Thyroid gland (tissue), 4 donors: ENCODE measurements around the gene SLC25A33. TPM values are rescaled to one million over a fixed set of nuclear protein-coding genes. Genes with fewer than 3 reads are reported as not detected.
A peak's percentile ranks its signal among the peaks of the same experiment; 100 is the strongest.
"Not testable (repeated sequence)": the region's sequence is repeated elsewhere in the genome, so short reads cannot be mapped to it uniquely, and the experiment has no call there.

Source experiments
- DNase-seq, 2 donors: peaks; one replicate each; pipeline ENCODE4 v3.0.0-alpha.2; 2019
- H3K27ac ChIP-seq, 3 donors: fragments of 200-600 bp; sonication (generic); 1 replicate in 2 of 3; 2 replicates in 1 of 3; pipeline ENCODE4 v1.5.1; 2016 to 2019; ENCODE audit warnings: mild to moderate bottlenecking in 1 of 3, moderate library complexity in 1 of 3
- H3K27me3 ChIP-seq: fragments of 200-600 bp; sonication (generic); one replicate; pipeline ENCODE4 v1.5.1; 2019
- H3K36me3 ChIP-seq, 2 donors: fragments of 200-600 bp; sonication (generic); one replicate each; pipeline ENCODE4 v1.5.1; 2016 to 2019
- H3K4me1 ChIP-seq, 2 donors: fragments of 200-600 bp; sonication (generic); one replicate each; pipeline ENCODE4 v1.5.1; 2017 to 2019
- H3K4me3 ChIP-seq, 3 donors: fragments of 200-600 bp; sonication (generic); replicated peaks in 1 of 3; 1 replicate in 2 of 3; 2 replicates in 1 of 3; pipeline ENCODE4 v1.5.1; 2016; ENCODE audit warnings: mild to moderate bottlenecking in 1 of 3
- H3K9me3 ChIP-seq: fragments of 200-600 bp; sonication (generic); one replicate; pipeline ENCODE4 v1.5.1; 2017
- POLR2A ChIP-seq, 2 donors: fragments of 450-650 bp; IDR thresholded peaks; one replicate each; pipeline ENCODE4 v1.6.1; 2017; ENCODE audit warnings: antibody characterized with exemption in 2 of 2, mild to moderate bottlenecking in 2 of 2, moderate library complexity in 1 of 2
- WGBS, 2 donors: methylation state at CpG; one replicate each; pipeline ENCODE4 v1.1.5; 2017; 5-methylcytosine and 5-hydroxymethylcytosine counted together
- intact Hi-C: fragments of 100-400 bp; cut with DNase I; formaldehyde crosslinking; loops from one replicate; pipeline ENCODE4 v1.15.1; 2023
- total RNA-seq, 4 donors: library from RNA; depleted of rRNA; stranded (reverse); fragments of >200 nt; gene quantifications; one replicate each; pipeline ENCODE4 v1.2.3, GENCODE V29; 2016
- TF ChIP-seq, protein P1 (sequence below), 6 experiments: fragments of 200-600 bp in 3 of 6; fragments of 450-650 bp in 3 of 6; sonication (generic) in 3 of 6; IDR thresholded peaks; one replicate each; pipeline ENCODE4 v1.5.1; 2016 to 2019; ENCODE audit warnings: antibody characterized with exemption in 6 of 6, mild to moderate bottlenecking in 2 of 6, inconsistent platforms in 1 of 6, moderate library complexity in 1 of 6

Gene SLC25A33
- total RNA-seq, 4 donors from 2014 or later: 10.6 to 16.6 (median 14.7) TPM

DNA sequence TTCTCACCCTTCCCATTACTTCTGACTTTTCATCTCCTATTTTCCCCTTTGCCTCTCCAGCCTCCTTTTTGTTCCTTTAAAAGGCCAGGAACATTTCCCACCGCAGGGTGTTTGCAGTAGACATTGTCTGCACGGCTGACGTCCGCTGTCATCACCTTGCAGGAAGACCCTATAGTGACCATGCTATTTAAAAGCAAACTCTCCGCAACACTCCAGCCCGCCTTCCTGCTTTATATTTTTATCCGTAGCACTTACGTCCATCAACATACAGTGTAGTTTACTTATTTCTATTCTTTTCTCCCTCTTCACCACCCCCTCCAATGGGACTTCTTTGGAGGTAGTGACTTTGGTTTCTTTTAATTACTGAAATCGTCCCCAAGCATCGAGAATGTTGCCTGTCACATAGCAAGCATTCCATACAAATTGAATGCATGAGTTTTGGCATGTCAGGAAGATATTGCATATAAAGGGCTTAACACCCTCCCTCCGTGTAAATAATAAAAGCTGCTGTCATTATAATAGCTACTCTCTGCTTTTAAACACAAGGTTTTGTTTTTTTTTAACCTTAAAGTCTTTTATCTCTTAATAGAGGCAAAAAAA, 19.8 kb downstream of the SLC25A33 start:
- H3K27me3 ChIP-seq: no peaks in the 10 kb centered on the region
- TF ChIP-seq POLR2A (IDR thresholded peaks at IDR 0.05): no peak
- TF ChIP-seq, protein P1, sequence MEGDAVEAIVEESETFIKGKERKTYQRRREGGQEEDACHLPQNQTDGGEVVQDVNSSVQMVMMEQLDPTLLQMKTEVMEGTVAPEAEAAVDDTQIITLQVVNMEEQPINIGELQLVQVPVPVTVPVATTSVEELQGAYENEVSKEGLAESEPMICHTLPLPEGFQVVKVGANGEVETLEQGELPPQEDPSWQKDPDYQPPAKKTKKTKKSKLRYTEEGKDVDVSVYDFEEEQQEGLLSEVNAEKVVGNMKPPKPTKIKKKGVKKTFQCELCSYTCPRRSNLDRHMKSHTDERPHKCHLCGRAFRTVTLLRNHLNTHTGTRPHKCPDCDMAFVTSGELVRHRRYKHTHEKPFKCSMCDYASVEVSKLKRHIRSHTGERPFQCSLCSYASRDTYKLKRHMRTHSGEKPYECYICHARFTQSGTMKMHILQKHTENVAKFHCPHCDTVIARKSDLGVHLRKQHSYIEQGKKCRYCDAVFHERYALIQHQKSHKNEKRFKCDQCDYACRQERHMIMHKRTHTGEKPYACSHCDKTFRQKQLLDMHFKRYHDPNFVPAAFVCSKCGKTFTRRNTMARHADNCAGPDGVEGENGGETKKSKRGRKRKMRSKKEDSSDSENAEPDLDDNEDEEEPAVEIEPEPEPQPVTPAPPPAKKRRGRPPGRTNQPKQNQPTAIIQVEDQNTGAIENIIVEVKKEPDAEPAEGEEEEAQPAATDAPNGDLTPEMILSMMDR (IDR thresholded peaks at IDR 0.05): no peak
- intact Hi-C loops: no loop called here
- peak overlapping the region in 2 of 3 donors; percentile 35 to 80 for H3K27ac ChIP-seq
- H3K9me3 ChIP-seq: no peaks in the 10 kb centered on the region
- H3K4me1 ChIP-seq: peaks cover 57 to 77% of the 10 kb centered on the region in 2 donors
- WGBS, 2 donors: 85 to 87% methylated on average over 11 of the region's 11 CpGs
- no peak overlapping the region for H3K4me3 ChIP-seq
- no peak for DNase-seq
- no peaks in the 10 kb centered on the region for H3K36me3 ChIP-seq

DNA sequence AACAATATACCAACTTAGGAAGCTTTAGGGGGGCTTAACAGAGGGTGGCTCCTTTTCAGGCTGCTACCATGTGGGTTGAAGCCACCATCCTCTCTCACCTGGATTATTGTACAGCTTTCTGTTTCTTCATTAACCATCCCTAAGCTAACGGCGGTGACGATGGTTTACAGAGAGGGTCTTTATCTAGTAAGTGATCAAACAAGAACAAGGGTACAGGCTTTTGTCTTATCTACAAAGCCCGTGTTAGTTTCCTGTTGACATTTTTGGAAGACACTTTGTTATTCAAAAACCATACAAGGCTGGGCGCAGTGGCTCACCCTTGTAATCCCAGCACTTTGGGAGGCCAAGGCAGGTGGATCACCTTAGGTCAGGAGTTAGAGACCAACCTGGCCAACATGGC, 20.4 kb downstream of the SLC25A33 start:
- DNase-seq: no peak
- Histone ChIP-seq H3K4me3 (no peak overlapping the region), H3K36me3 (no peaks in the 10 kb centered on the region), H3K4me1 (peaks cover 51 to 71% of the 10 kb centered on the region in 2 donors), H3K9me3 (no peaks in the 10 kb centered on the region), H3K27ac (peak overlapping the region in 2 of 3 donors; percentile 35 to 80), H3K27me3 (no peaks in the 10 kb centered on the region)
- intact Hi-C loops: no loop called here
- WGBS, 2 donors: 84 to 87% methylated on average over 5 of the region's 5 CpGs
- no peak for TF ChIP-seq POLR2A (IDR thresholded peaks at IDR 0.05)
- TF ChIP-seq, protein P1 (IDR thresholded peaks at IDR 0.05): no peak

DNA sequence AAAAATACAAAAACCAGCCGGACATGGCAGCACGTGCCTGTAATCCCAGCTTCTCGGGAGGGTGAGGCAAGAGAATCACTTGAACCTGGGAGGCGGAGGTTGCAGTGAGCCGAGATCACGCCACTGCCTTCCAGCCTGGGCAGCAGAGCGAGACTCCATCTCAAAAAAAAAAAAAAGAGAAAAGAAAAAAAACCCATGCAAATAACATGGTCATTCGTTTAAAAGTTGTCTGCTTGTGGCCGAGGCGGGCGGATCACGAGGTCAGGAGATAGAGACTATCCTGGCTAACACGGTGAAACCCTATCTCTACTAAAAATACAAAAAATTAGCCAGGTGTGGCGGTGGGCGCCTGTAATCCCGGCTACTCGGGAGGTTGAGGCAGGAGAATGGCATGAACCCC, 20.8 kb downstream of the SLC25A33 start:
- WGBS, 2 donors: 83 to 84% methylated on average over 17 of the region's 17 CpGs
- H3K9me3 ChIP-seq, intact Hi-C loops, H3K36me3 ChIP-seq, H3K4me3 ChIP-seq, H3K27me3 ChIP-seq: not testable (repeated sequence)
- Histone ChIP-seq H3K4me1 (peaks cover 50 to 67% of the 10 kb centered on the region in 2 donors), H3K27ac (peak overlapping the region; percentile 35 to 80 (median 36))
- DNase-seq: peak; percentile 42 to 50

DNA sequence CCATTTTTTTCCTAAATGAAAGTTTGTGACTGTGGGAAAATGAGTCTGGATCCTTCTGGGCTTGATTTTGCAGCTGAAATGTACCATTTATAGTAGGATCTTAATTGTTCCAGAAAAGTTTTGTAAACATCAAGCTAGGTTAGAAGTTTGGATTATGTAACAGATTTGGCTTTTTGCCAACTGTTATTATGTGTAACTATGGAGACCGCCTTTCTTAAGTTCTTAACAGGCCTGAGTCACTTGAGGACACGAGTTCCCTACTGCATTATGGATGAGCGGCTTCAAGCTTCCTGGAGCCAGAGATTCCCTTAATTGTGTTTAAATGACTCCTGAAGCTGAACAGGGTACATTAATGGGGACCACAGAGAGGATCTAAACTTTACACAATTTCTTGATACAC, 22.2 kb downstream of the SLC25A33 start:
- peak overlapping the region; percentile 63 to 80 (median 70) for H3K27ac ChIP-seq
- H3K27me3 ChIP-seq: no peaks in the 10 kb centered on the region
- WGBS, 2 donors: 8 to 29% methylated on average over 3 of the region's 3 CpGs
- intact Hi-C loops: no loop called here
- no peak overlapping the region for H3K4me3 ChIP-seq
- peak; percentile 71 to 72 for DNase-seq
- no peaks in the 10 kb centered on the region for H3K9me3 ChIP-seq
- TF ChIP-seq, protein P1 (IDR thresholded peaks at IDR 0.05): no peak
- TF ChIP-seq POLR2A (IDR thresholded peaks at IDR 0.05): peak in 1 of 2 donors; percentile 23
- H3K36me3 ChIP-seq: no peaks in the 10 kb centered on the region
- peaks cover 47 to 57% of the 10 kb centered on the region in 2 donors for H3K4me1 ChIP-seq

DNA sequence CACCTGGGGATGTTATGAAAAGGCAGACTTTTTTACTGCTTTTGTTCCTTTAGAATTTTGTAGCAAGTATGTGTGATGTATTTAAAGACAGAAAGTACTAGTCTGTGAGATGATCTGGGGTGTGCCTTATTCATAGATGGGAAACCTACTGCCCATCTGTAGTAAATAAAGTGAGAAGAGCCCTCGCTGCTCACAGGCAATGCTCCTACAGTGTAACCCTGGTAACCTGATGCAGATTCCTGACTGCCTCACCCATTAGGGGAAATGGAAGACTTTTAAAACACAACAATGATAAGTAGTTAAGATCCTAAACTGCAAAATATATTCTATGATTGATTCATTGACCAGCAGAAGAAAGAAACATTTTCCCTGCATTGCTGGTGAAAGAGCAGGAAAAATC, 30.0 kb downstream of the SLC25A33 start:
- H3K27me3 ChIP-seq: no peaks in the 10 kb centered on the region
- no peaks in the 10 kb centered on the region for H3K9me3 ChIP-seq
- peaks cover 16 to 26% of the 10 kb centered on the region in 2 donors for H3K4me1 ChIP-seq
- no peak for DNase-seq
- intact Hi-C loops: no loop called here
- no peaks in the 10 kb centered on the region for H3K36me3 ChIP-seq
- no peak overlapping the region for H3K4me3 ChIP-seq
- 86 to 93% methylated on average over 1 of the region's 1 CpG for WGBS, 2 donors
- peak overlapping the region in 1 of 3 donors; percentile 9 for H3K27ac ChIP-seq
- TF ChIP-seq POLR2A (IDR thresholded peaks at IDR 0.05): no peak
- TF ChIP-seq, protein P1 (IDR thresholded peaks at IDR 0.05): no peak

DNA sequence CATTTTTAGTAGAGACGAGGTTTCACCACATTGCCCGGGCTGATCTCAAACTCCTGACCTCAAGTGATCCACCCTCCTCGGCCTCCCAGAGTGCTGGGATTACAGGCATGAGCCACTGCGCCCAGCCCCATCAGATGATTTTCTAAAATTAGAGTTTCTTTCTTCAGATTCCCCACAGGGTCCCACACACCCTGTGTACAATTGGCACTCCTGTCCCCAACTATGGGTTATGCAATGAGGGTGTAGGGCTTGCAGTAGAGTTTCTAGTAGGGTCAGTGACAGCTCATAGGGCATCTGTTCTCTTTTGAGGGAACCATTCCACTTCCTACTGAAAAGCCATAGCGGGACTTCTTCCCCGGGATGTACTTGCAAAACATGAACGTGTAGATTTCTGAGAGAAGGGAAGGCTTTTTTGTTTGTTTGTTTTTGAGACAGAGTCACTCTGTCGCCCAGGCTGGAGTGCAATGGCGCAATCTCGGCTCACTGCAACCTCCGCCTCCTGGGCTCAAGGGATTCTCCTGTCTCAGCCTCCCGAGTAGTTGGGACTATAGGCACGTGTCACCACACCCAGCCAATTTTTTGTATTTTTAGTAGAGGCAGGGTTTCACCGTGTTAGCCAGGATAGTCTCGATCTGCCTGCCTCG, 31.7 kb downstream of the SLC25A33 start:
- H3K4me3 ChIP-seq, H3K9me3 ChIP-seq, H3K36me3 ChIP-seq, DNase-seq, H3K27me3 ChIP-seq: not testable (repeated sequence)
- WGBS, 2 donors: 77 to 79% methylated on average over 16 of the region's 16 CpGs
- peaks cover 13 to 26% of the 10 kb centered on the region in 2 donors for H3K4me1 ChIP-seq
- intact Hi-C loops: loop anchor here (10.0 kb wide), 1 partner anchor 286 kb away; no protein-coding TSS in a partner anchor
- peak overlapping the region in 1 of 3 donors; percentile 47 for H3K27ac ChIP-seq
